ENCODE measurements around the gene SAMD4A.

DNA sequence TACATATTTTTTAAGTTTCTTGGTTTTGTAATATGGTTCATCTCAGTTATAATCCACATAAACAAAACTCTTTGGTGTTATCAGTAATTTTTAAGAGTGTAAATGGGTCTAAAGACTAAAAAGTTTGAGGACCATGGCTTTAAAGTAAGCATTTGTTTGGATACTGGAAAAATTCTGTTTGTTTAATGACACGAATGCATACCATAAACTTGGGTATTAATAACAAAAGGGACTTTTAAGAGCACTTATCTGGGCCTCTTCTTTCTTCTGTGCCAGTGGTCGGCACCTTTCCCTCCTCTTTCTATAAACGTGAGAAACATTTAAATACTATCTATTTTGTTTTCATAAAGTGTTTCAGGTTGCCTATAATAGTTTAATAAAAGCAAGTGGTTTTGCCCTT lies 47.4 kb downstream of the SAMD4A start:
- TF ChIP-seq CTCF (IDR thresholded peaks at IDR 0.05): no peak
- no peak for TF ChIP-seq POLR2A (IDR thresholded peaks at IDR 0.05)
